Stimulated activated CD4-positive, alpha-beta T cell treated with anti-CD3 and anti-CD28 coated beads, Interleukin-4, amount 100 ng/mL, for 1 hour (primary cell): Measurements from ENCODE around the gene SERPINI2.
"Not testable (repeated sequence)": the region's sequence is repeated elsewhere in the genome, so short reads cannot be mapped to it uniquely, and the experiment has no call there.

ENCODE experiments used
- DNase-seq: peaks from one replicate; pipeline ENCODE4 v3.0.0-alpha.2; 2020

SERPINI2 gene

DNA sequence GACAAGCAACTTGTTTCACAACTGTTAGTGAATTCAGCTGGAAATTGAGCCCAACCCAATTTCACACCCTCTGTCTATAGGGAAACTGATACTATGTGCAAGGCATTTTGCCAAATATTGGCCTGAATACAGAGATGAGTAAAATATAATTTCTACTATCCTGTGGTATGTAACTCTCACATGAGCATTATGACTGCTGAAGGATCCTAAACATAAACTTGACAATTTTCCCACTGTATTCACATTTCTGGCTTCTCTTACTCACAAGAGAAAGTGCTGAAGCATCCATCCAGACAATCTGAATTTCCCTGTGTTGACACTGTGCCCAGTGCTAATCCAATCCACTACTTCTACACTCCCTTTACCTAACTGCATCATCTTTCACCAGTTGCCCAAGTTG is 28.4 kb downstream of the SERPINI2 start:
- no peak for DNase-seq

DNA sequence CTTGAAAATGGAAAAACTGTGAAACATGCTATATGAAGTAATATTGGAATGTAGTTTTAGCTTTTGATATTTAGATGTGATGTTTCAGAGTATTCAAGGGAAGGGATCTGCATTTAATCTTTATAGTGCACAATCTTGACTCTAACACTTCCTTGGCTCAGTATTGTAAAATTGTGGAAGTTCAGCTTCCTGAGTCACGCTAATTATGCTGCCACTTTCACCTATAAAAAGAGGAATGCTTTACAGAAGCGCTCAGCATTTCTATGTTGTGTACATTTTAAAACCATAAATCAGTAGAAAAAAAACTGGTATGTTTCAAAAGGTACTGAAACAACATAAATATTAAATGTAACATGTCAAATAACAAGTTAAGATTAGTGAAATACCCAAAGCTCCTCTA is 32.6 kb downstream of the SERPINI2 start:
- no peak for DNase-seq

DNA sequence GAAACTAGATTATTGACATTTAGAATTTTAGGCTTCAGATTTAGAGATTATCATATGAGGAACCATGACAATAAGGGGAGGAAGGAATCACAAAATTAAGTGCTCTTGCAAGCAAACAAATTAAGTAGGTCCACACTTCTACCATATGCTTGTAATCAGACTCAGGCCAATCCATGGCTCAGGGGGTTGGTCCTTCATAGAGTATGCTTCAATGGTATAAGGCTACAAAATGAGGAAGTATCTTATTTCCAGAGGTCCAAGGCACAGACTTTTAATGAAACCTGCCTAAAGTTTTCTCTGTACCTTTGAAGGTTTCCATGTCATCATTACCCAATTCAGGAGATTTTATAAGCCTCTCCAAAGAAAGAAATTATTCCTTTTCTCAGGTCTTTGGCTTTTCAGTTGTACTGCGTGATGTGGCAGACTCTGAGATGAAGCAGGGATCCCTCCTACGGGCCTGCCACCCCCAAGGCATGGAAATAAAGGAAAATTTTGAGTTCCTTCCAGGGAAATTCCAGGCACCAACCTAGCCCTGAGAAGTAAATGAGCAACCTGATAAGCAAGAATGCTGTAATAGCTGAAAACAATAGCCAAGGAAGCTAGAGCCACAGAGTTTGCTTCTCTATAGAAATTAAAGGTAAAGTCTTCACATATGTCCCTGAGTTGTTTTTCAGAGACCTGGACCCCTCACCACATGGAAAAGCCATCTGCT is 36.3 kb downstream of the SERPINI2 start:
- no peak for DNase-seq

DNA sequence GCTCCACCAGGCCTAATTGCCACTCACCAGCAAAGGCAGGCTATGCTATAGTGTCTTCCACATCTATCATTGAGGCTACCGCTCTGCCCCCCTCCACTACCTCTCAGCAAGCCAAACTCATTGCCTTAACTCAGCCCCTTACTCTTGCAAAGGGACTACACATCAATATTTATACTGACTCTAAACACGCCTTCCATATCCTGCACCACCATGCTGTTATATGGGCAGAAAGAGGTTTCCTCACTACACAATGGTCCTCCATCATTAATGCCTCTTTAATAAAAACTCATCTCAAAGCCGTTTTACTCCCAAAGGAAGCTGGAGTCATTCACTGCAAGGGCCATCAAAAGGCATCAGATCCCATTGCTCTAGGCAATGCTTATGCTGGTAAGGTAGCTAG is 46.9 kb downstream of the SERPINI2 start:
- not testable (repeated sequence) for DNase-seq

DNA sequence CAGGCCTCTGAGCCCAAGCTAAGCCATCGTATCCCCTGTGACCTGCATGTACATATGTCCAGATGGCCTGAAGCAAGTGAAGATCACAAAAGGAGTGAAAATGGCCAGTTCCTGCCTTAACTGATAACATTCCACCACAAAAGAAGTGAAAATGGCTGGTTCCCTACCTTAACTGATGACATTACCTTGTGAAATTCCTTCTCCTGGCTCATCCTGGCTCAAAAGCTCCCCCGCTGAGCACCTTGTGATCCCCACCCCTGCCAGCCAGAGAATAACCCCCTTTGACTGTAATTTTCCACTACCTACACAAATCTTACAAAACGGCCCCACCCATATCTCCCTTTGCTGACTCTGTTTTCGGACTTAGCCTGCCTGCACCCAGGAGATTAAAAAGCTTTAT is 51.4 kb downstream of the SERPINI2 start:
- DNase-seq: not testable (repeated sequence)

DNA sequence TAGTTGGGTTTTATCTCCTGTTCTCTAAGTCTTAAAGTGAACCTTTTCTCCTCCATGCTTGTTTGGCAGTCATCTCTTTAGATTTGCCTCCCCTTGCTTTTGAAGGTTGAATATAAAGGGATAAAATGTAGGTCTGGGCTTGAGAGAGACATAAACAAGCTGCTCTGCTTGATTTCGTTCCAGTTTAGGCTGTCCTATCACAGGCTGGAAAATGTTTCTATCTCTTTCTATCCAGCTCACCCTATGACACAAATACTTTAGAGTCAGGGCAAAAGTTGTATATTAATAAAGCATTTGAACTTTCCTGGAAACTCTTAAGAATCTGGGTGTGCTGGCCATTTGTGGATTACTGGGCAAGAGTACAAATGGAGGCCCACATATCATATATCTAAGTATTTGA is 64.2 kb downstream of the SERPINI2 start:
- DNase-seq: no peak

DNA sequence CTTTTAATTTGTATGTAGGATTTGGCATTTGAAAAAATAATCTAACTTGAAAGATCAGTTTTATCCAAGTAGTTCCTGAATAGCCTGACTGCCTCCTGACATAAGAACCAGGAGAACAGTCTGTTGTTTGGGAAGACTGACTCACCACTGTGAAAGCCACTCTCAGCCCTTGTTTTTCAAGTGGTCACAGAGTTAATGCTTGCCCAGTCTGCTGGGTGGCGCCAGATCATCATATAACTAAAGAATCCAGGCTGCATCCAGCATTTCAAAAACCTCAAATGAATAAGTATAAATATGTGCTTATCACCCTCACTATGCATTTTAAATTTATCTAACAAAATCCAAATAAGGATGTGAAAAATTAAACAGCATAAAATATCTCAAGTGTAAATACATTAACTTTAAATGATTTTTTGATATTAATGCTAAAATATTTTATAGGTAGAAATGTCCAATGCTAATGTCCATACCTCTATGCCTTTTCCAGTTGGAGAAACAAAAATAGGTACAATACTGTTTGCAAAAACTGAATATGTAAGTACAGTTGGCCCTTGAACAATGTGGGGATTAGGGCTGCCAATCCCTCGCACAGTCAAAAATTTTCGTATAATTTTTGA is 66.9 kb downstream of the SERPINI2 start:
- no peak for DNase-seq

DNA sequence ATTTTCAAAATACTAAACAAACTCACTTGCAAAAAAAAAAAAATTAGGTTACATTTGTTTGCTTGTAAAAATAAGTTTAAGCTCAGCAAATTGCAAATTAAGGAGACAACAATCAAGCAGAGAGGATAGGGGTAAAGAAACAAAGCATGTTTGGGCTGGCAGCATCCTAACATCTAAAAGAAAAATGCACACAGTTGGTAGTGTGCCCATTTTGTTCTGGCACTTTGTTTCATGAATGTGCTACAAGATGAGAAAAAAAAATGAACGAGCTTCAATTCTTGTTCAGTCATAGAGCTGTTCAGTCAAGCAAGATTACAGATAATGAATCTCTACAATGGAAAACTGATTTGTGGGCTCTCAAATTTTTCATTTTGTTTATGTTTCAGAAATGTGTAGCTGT is 76.0 kb downstream of the SERPINI2 start:
- no peak for DNase-seq

DNA sequence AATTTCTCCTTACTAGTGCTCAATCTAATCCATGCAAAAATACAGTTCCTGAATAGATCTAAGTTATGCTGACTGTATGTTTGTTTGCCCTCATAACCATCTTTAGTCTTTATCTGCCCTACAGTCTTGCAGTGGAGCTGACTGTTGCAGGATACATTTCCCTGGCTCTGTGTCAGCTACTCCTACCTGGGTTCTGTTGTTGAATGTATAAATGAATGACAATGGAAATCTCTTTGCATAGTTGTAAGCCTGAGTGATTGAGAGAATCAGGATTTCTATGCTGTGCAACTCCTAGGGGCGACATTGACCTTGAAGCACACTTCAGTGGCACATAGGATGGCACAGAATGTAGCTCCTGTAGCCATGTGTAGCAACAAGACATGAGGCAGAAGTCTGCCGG is 77.8 kb downstream of the SERPINI2 start:
- DNase-seq: no peak

DNA sequence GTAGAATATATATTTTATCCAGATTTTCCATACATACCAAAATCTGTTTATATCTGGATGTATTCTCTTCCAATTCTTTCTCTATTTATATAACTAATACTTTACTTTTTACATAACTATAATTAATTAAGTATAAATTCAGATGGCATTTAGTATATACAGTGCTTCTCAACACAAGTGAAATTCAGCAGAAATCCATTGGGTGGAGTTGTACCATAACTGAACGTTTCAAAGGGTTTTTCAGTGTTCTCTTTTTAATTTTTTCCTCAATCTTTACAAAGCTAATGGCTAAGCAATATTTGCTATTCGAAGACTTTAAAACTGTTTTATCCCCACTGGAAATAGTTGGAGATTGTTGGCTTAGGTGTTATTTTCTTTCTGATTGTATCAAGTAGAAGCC is 79.8 kb downstream of the SERPINI2 start:
- DNase-seq: no peak
